GM21423 (cell line): Measurements from ENCODE around the gene MARCHF3.

ENCODE experiments used
- ATAC-seq: cut with Tn5 transposase; IDR thresholded peaks from one replicate; pipeline ENCODE4 v1.9.1; 2021; ENCODE audit warnings: mild to moderate bottlenecking, moderate library complexity; ENCODE audit not compliant: unreplicated experiment

Gene MARCHF3

DNA sequence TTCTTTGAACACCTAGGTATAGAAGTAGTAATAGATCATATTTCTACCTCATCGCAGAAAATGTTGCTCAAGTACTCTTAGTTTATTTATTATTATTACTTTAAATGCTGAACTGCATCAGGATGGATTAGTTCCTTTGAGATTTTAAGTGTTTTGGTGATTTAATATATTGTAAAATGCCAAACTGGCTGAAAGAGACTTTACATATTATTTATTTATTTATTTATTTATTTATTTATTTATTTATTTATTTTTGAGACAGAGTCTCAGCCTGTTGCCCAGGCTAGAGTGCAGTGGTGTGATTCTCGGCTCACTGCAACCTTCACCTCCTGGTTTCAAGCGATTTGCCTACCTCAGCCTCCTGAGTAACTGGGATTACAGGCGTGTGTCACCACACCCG, 211.1 kb downstream of the MARCHF3 start:
- no peak for ATAC-seq

DNA sequence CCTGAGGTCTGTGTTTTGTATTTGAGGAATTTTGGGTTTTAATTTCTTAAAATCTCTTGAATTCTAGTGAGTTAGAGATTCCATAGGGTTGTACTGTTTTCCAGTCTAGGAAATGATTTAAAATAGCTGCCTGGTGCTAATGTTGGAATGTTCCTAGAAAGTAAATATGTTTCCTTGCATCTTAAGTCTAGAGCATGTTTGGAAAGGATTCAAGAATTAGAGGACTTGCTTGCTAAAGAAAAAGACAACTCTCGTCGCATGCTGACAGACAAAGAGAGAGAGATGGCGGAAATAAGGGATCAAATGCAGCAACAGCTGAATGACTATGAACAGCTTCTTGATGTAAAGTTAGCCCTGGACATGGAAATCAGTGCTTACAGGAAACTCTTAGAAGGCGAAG, 211.6 kb downstream of the MARCHF3 start:
- no peak for ATAC-seq
